ENCODE data around the gene SLC6A11.

Gene SLC6A11

DNA sequence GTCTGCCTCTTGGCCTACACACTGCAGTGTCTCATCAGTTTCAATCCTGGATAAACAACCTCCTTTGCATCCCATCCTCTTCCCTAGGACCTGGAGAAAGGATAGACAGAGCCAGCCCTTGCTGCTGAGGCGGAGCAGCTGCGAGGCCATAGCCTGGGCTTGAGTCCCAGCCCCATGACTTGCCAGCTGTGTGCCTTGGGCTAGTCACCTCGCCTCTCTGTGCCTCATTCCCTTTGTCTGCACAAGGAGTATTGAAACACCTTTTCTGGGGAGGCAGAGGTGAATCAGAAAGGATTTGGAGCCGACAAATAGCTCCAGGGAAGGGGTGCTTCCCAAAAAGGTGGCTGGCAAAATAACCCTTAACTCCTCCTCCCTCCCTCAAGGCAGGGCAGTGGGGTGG, 111.5 kb downstream of the SLC6A11 start:
- Histone ChIP-seq H3K4me3 (ENCODE audit: low read length) (no peak overlapping the region), H3K27ac (ENCODE audit: low read length) (no peak overlapping the region), H3K4me1 (ENCODE audit: control insufficient read depth, low read depth, low read length) (no peaks in the 10 kb centered on the region), H3K36me3 (ENCODE audit: control insufficient read depth, low read depth, low read length) (no peaks in the 10 kb centered on the region), H3K9ac (ENCODE audit: low read length) (no peak overlapping the region), H3K9me3 (ENCODE audit: control insufficient read depth, low read depth, low read length) (no peaks in the 10 kb centered on the region), H3K27me3 (ENCODE audit: control insufficient read depth, insufficient read depth, low read length) (no peaks in the 10 kb centered on the region)

DNA sequence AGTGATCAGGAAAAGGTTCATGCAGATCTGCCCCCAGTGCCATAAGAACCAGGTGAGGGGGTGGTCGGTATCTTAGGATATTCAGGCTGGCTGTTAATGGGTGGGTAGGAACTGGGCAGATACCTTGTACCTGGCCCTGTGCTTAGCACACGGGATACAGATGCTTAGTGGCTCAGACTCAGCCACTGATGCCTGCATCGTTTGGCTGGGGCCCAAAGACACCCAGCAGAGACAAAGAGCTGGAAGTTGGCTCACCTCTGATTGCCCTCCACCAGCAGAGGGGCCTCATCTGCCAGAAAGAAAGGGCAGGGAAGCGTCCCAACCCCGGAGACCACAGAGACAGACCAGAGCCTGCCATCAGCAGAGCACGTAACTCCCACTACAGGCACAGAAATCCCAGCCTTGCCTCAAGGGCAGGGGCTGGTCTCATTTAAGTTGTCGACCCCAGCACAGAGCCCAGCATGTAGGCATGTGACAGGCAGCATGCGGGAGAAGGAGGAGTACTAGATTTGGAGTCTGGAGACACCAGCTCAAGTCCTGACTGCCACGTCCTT, 112.5 kb downstream of the SLC6A11 start:
- Histone ChIP-seq H3K27ac (ENCODE audit: low read length) (no peak overlapping the region), H3K9ac (ENCODE audit: low read length) (no peak overlapping the region), H3K9me3 (ENCODE audit: control insufficient read depth, low read depth, low read length) (no peaks in the 10 kb centered on the region), H3K36me3 (ENCODE audit: control insufficient read depth, low read depth, low read length) (no peaks in the 10 kb centered on the region), H3K4me3 (ENCODE audit: low read length) (no peak overlapping the region), H3K4me1 (ENCODE audit: control insufficient read depth, low read depth, low read length) (no peaks in the 10 kb centered on the region), H3K27me3 (ENCODE audit: control insufficient read depth, insufficient read depth, low read length) (no peaks in the 10 kb centered on the region)

DNA sequence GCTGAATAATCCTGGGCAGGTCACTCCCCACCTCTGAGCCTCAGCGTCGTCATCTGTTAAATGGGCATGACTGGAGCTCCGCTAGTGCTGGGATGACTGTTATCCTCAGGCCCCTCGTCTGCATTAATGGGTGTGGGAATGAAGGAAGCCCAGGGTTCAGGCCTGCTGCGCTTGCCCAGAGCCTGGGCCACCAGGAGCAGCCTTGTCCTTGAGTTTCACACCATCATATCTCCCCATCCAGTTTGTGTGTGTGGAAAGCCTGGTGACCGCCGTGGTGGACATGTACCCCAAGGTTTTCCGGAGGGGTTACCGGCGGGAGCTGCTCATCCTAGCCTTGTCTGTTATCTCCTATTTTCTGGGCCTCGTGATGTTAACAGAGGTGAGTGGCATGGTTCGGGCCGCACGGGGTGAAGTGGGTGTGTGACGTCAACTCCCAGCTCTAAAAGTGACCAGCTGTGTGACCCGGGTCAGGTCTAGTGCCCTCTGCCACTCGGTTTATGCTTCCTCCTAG, 113.0 kb downstream of the SLC6A11 start:
- Histone ChIP-seq H3K9ac (ENCODE audit: low read length) (no peak overlapping the region), H3K27ac (ENCODE audit: low read length) (no peak overlapping the region)

DNA sequence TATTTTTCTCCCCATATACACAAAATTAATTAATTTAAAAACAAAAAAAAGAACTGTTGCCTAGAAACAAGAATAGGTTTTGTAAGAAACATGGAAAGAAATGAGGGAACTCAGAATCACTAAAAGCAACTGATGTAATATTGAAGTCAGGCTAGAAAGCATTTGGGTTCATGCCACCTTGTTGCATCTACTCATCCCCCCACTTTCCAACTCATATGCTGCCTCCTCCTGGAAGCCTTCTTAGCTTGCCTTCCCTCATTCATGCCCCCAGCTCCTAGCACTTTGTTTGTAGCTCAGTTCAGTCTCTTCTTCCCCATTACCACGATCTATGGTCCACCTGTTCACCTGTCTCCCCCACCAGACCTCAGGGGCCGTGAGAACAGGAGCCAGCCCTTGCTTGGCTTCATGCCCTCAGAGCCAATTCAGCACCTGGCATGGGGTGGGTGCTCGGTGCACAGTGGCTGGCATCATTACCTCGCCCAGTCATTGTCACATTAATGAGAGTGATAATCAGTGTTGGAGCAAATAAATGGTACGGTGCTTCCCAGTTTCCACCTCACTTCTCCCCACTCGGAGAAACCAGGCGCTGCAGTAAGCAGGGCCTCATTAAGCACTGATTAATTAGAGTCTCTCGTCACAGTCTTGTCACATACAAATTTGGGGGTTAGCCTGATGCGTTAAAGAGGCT, 114.1 kb downstream of the SLC6A11 start:
- Histone ChIP-seq H3K4me1 (ENCODE audit: control insufficient read depth, low read depth, low read length) (no peaks in the 10 kb centered on the region), H3K9me3 (ENCODE audit: control insufficient read depth, low read depth, low read length) (no peaks in the 10 kb centered on the region), H3K9ac (ENCODE audit: low read length) (no peak overlapping the region), H3K4me3 (ENCODE audit: low read length) (no peak overlapping the region), H3K27me3 (ENCODE audit: control insufficient read depth, insufficient read depth, low read length) (no peaks in the 10 kb centered on the region), H3K27ac (ENCODE audit: low read length) (no peak overlapping the region), H3K36me3 (ENCODE audit: control insufficient read depth, low read depth, low read length) (no peaks in the 10 kb centered on the region)

More for the DNA sequence above, 113.0 kb downstream of the SLC6A11 start:
- H3K36me3 ChIP-seq (ENCODE audit: control insufficient read depth, low read depth, low read length): no peaks in the 10 kb centered on the region
- H3K4me3 ChIP-seq (ENCODE audit: low read length): no peak overlapping the region
- H3K4me1 ChIP-seq (ENCODE audit: control insufficient read depth, low read depth, low read length): no peaks in the 10 kb centered on the region
- H3K9me3 ChIP-seq (ENCODE audit: control insufficient read depth, low read depth, low read length): no peaks in the 10 kb centered on the region
- H3K27me3 ChIP-seq (ENCODE audit: control insufficient read depth, insufficient read depth, low read length): no peaks in the 10 kb centered on the region

DNA sequence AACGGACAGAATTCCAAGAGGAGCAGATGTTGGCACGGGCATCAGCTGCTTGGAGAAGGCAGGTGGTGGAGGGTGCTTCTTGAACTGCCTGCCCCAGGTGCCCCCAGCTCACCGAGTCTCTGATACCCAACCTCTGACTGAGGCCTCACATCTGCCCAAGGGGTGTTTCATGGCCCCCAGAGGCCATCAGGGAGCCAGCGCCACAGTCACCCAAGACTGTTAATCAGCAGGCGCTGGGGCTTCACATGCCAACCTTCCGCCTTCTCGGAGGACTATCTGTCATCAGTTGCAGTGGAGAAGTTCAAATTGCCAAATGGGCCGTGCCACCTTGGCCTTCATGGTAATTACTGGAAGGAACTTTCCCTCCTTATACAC, 114.6 kb downstream of the SLC6A11 start:
- Histone ChIP-seq H3K27ac (ENCODE audit: low read length) (no peak overlapping the region), H3K9me3 (ENCODE audit: control insufficient read depth, low read depth, low read length) (no peaks in the 10 kb centered on the region), H3K4me1 (ENCODE audit: control insufficient read depth, low read depth, low read length) (no peaks in the 10 kb centered on the region), H3K4me3 (ENCODE audit: low read length) (no peak overlapping the region), H3K27me3 (ENCODE audit: control insufficient read depth, insufficient read depth, low read length) (no peaks in the 10 kb centered on the region), H3K36me3 (ENCODE audit: control insufficient read depth, low read depth, low read length) (no peaks in the 10 kb centered on the region), H3K9ac (ENCODE audit: low read length) (no peak overlapping the region)

DNA sequence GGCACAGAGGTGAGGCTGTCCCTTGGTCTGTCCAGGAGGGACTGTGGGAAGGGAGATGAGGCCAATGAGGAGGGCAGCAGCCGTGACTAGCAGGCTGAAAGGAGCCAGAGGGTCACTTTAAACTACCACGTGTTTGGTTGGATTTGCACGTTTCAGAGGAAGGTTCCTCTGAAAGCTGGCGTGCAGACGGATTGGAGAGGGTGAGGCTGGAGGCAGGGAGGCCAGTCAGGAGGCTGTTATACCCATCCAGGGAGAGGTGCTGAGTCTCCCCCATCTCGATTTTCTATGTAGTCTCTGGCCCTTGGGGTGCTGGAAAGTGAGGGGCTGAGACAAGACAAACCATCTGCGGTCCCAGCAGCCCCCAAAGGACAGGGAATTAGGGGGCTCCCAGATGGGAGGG, 116.6 kb downstream of the SLC6A11 start:
- Histone ChIP-seq H3K9me3 (ENCODE audit: control insufficient read depth, low read depth, low read length) (no peaks in the 10 kb centered on the region), H3K9ac (ENCODE audit: low read length) (no peak overlapping the region), H3K27ac (ENCODE audit: low read length) (no peak overlapping the region), H3K36me3 (ENCODE audit: control insufficient read depth, low read depth, low read length) (no peaks in the 10 kb centered on the region), H3K27me3 (ENCODE audit: control insufficient read depth, insufficient read depth, low read length) (no peaks in the 10 kb centered on the region), H3K4me3 (ENCODE audit: low read length) (no peak overlapping the region), H3K4me1 (ENCODE audit: control insufficient read depth, low read depth, low read length) (no peaks in the 10 kb centered on the region)

DNA sequence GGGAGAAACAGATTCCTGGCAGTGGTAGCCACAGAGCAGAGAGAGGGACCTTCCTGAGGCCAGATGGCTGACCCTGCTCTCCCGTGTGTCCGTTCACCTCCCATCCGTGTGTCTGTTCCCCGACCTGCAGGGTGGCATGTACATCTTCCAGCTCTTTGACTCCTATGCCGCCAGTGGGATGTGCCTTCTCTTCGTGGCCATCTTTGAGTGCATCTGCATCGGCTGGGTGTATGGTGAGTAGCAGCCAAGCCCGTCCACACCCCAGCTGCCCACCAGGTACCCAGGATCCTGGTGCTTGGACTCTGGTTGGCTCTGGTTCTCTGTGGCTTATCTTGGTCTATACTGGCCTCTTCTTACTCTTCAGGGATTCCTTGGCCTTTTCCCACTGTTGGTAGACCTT, 117.0 kb downstream of the SLC6A11 start:
- Histone ChIP-seq H3K36me3 (ENCODE audit: control insufficient read depth, low read depth, low read length) (no peaks in the 10 kb centered on the region), H3K27ac (ENCODE audit: low read length) (no peak overlapping the region), H3K4me3 (ENCODE audit: low read length) (no peak overlapping the region), H3K4me1 (ENCODE audit: control insufficient read depth, low read depth, low read length) (no peaks in the 10 kb centered on the region), H3K9me3 (ENCODE audit: control insufficient read depth, low read depth, low read length) (no peaks in the 10 kb centered on the region), H3K9ac (ENCODE audit: low read length) (no peak overlapping the region), H3K27me3 (ENCODE audit: control insufficient read depth, insufficient read depth, low read length) (no peaks in the 10 kb centered on the region)

DNA sequence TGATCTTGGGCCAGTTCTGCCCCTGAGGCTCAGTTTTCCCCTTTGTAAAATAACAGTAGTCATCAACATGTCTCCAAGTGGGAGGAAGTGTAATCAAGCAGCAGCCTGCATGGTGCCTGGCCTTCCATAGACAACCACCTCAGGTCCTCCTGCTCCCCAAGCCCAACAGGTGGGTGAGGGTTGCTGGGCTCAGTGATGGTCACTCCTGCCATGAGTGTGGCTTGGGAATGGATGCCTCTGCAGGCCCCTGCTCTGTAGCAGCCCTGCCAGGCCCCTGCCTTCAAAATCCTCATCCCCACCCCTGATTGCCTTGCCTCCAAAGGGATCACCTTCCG, 117.4 kb downstream of the SLC6A11 start:
- Histone ChIP-seq H3K9ac (ENCODE audit: low read length) (no peak overlapping the region), H3K4me3 (ENCODE audit: low read length) (no peak overlapping the region), H3K9me3 (ENCODE audit: control insufficient read depth, low read depth, low read length) (no peaks in the 10 kb centered on the region), H3K36me3 (ENCODE audit: control insufficient read depth, low read depth, low read length) (no peaks in the 10 kb centered on the region), H3K27me3 (ENCODE audit: control insufficient read depth, insufficient read depth, low read length) (no peaks in the 10 kb centered on the region), H3K27ac (ENCODE audit: low read length) (no peak overlapping the region), H3K4me1 (ENCODE audit: control insufficient read depth, low read depth, low read length) (no peaks in the 10 kb centered on the region)

DNA sequence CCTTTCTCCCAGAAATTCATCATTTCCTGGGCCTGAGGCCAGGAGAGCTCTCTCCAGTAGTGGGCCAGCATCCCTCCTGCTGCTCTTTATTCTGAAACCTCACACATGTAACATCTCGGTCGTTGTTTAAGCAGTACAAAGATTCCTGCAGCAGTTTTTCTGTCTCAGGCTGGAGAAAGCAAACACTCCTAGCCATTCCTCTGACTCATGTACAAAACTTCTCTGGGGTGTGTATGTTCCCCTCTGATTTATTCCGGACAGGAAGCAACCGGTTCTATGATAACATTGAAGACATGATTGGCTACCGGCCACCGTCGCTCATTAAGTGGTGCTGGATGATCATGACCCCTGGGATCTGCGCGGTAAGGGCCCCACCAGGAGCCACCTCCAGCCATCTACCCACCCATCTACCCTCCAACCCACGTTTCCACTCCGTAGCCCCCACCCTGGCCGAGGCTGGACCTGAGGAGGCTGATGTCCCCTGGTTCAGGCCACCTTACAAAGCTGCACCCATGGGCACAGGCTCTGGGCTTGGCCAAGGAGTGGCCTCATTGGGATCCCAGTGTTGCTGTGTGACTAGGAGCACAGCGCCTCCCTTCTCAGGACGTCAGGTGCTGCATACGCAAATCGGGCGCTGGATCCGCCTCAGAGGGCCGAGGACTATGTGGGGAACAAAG, 117.9 kb downstream of the SLC6A11 start:
- Histone ChIP-seq H3K27me3 (ENCODE audit: control insufficient read depth, insufficient read depth, low read length) (no peaks in the 10 kb centered on the region), H3K9me3 (ENCODE audit: control insufficient read depth, low read depth, low read length) (no peaks in the 10 kb centered on the region), H3K27ac (ENCODE audit: low read length) (no peak overlapping the region), H3K4me3 (ENCODE audit: low read length) (no peak overlapping the region), H3K9ac (ENCODE audit: low read length) (no peak overlapping the region), H3K4me1 (ENCODE audit: control insufficient read depth, low read depth, low read length) (no peaks in the 10 kb centered on the region), H3K36me3 (ENCODE audit: control insufficient read depth, low read depth, low read length) (no peaks in the 10 kb centered on the region)

DNA sequence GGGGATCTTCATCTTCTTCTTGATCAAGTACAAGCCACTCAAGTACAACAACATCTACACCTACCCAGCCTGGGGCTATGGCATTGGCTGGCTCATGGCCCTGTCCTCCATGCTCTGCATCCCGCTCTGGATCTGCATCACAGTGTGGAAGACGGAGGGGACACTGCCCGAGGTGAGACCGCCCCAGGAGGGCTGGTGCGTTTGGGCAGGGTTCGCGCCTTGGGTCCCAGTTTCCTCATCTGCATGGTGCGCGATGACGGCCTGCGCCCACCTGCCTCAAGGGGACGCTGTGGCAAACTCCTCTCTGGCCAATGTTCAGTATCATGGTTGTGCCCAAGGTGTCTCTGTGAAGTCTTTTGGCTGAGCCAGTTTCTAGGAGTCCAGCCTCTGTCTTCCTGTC, 119.0 kb downstream of the SLC6A11 start:
- Histone ChIP-seq H3K4me3 (ENCODE audit: low read length) (no peak overlapping the region), H3K9ac (ENCODE audit: low read length) (no peak overlapping the region), H3K27me3 (ENCODE audit: control insufficient read depth, insufficient read depth, low read length) (no peaks in the 10 kb centered on the region), H3K4me1 (ENCODE audit: control insufficient read depth, low read depth, low read length) (no peaks in the 10 kb centered on the region), H3K27ac (ENCODE audit: low read length) (no peak overlapping the region), H3K36me3 (ENCODE audit: control insufficient read depth, low read depth, low read length) (no peaks in the 10 kb centered on the region), H3K9me3 (ENCODE audit: control insufficient read depth, low read depth, low read length) (no peaks in the 10 kb centered on the region)

DNA sequence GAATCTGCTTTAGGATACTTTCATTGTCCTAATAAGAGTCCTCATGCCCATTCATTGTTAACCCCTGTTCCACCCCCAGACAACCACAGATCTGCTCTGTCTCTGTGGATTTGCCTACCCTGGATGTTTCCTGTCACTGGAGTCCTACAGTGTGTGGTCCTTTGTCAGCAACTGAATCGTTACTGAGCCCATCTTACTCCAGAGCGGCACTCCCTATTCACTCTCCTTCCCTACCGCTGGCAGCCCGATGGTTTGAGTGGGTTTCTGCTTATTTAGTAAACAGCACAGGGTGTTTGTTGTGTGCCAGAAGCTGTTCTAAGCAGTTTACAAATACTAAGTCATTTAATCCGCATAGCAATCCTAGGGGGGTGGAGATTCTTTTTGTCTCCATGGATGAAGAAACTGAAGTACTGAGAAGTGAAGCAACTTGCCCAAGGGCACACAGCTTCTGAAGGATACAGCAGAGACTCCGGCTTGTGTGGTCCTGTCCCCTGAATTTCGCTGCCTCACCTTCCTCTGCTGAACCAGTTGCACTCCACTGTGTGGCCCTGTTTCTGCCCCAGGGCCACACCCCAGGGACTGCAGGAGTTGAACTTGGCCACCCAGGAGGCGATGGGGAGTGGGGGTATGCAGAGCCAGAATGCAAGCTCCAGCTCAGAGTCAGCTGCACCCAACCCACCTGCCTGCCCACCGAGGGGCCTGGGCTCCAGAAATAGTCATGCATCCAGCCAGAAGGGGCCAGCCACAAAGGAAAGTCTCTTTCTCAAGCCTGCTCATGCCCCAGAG, 120.0 kb downstream of the SLC6A11 start:
- Histone ChIP-seq H3K9me3 (ENCODE audit: control insufficient read depth, low read depth, low read length) (no peaks in the 10 kb centered on the region), H3K27ac (ENCODE audit: low read length) (no peak overlapping the region), H3K27me3 (ENCODE audit: control insufficient read depth, insufficient read depth, low read length) (no peaks in the 10 kb centered on the region), H3K9ac (ENCODE audit: low read length) (no peak overlapping the region), H3K4me1 (ENCODE audit: control insufficient read depth, low read depth, low read length) (no peaks in the 10 kb centered on the region), H3K36me3 (ENCODE audit: control insufficient read depth, low read depth, low read length) (no peaks in the 10 kb centered on the region), H3K4me3 (ENCODE audit: low read length) (no peak overlapping the region)

All from iPS-18a (cell line).